Retinal pigment epithelial cell (primary cell): ENCODE measurements around the gene LRRC3.
"Not testable (repeated sequence)": the region's sequence is repeated elsewhere in the genome, so short reads cannot be mapped to it uniquely, and the experiment has no call there.

Experiments used
- DNase-seq: peaks from one replicate; pipeline ENCODE4 v3.0.0-alpha.2; 2010; ENCODE audit warnings: low read depth
- H3K4me3 ChIP-seq: 2 replicates; pipeline ENCODE4 v1.5.1; 2011; ENCODE audit warnings: mild to moderate bottlenecking, low read length, control low read depth, moderate library complexity
- CTCF ChIP-seq: conservative IDR thresholded peaks from 2 replicates; pipeline ENCODE4 v1.5.1; 2011; ENCODE audit warnings: low read depth, low read length, control low read depth, inconsistent platforms

LRRC3 gene

GRCh38 chr21:44414291-44415072 lies 40.8 kb upstream of the LRRC3 start:
- no peak for TF ChIP-seq CTCF
- no peak for DNase-seq
- no peak overlapping the region for H3K4me3 ChIP-seq

- H3K4me3 ChIP-seq = no peak overlapping the region
- no peak for TF ChIP-seq CTCF
- no peak for DNase-seq
These were observed 40.0 kb upstream of the LRRC3 start for GRCh38 chr21:44415073-44416025.

- no peak for TF ChIP-seq CTCF
- no peak for DNase-seq
- H3K4me3 ChIP-seq = no peak overlapping the region
These were observed 39.1 kb upstream of the LRRC3 start for GRCh38 chr21:44416193-44416592.

- not testable (repeated sequence) for H3K4me3 ChIP-seq, DNase-seq
These were observed 37.6 kb upstream of the LRRC3 start for GRCh38 chr21:44417621-44418107.

- DNase-seq = no peak
- no peak for TF ChIP-seq CTCF
- no peak overlapping the region for H3K4me3 ChIP-seq
These were observed 37.0 kb upstream of the LRRC3 start for GRCh38 chr21:44418108-44418875.

GRCh38 chr21:44418876-44419230 lies 36.5 kb upstream of the LRRC3 start:
- no peak for DNase-seq
- H3K4me3 ChIP-seq = no peak overlapping the region
- no peak for TF ChIP-seq CTCF

GRCh38 chr21:44419679-44420078 lies 35.6 kb upstream of the LRRC3 start:
- no peak for TF ChIP-seq CTCF
- DNase-seq = no peak
- H3K4me3 ChIP-seq = no peak overlapping the region
